TTC549 (cell line): ENCODE data around the gene EIF1.
"Not testable (repeated sequence)": the region's sequence is repeated elsewhere in the genome, so short reads cannot be mapped to it uniquely, and the experiment has no call there.

Experiments
- FAIRE-seq: peaks from 2 replicates; lab custom pipeline; 2012; peaks lifted over from hg19 to GRCh38; lab: Jason Lieb, UNC

Gene EIF1

GRCh38 chr17:41688641-41689496, at the start of gene EIF1:
Gene EIF1 (plus strand): TSS chr17:41688885. CDS start chr17:41689039, 154 bp downstream.
- FAIRE-seq: peak; percentile 85

- FAIRE-seq: no peak
These were observed 49.7 kb upstream of the EIF1 start for GRCh38 chr17:41638941-41639340.

GRCh38 chr17:41639492-41640473, 48.9 kb upstream of the EIF1 start:
- no peak for FAIRE-seq

- FAIRE-seq: not testable (repeated sequence)
These were observed 48.1 kb upstream of the EIF1 start for GRCh38 chr17:41640596-41640995.

- no peak for FAIRE-seq
These were observed 46.2 kb upstream of the EIF1 start for GRCh38 chr17:41642252-41643156.

GRCh38 chr17:41647038-41647813, 41.5 kb upstream of the EIF1 start:
- FAIRE-seq: peak; percentile 85

GRCh38 chr17:41647940-41648410, 40.7 kb upstream of the EIF1 start:
- FAIRE-seq: no peak

GRCh38 chr17:41648411-41649195, 40.1 kb upstream of the EIF1 start:
- FAIRE-seq: peak; percentile 19

GRCh38 chr17:41649923-41650519, 38.7 kb upstream of the EIF1 start:
- no peak for FAIRE-seq

- FAIRE-seq: no peak
These were observed 37.7 kb upstream of the EIF1 start for GRCh38 chr17:41650794-41651624.

- no peak for FAIRE-seq
These were observed 36.8 kb upstream of the EIF1 start for GRCh38 chr17:41651625-41652460.

GRCh38 chr17:41652461-41652970, 36.2 kb upstream of the EIF1 start:
- FAIRE-seq: no peak

GRCh38 chr17:41653421-41653820, 35.3 kb upstream of the EIF1 start:
- no peak for FAIRE-seq

GRCh38 chr17:41653892-41654677, 34.6 kb upstream of the EIF1 start:
- no peak for FAIRE-seq

GRCh38 chr17:41654678-41655607, 33.7 kb upstream of the EIF1 start:
- no peak for FAIRE-seq
